Peyer's patch (tissue), 4 donors: ENCODE results near the gene CCDC167. TPM values are rescaled to one million over a fixed set of nuclear protein-coding genes. Genes with fewer than 3 reads are reported as not detected.

ENCODE experiments used
- DNase-seq, 3 donors: peaks; one replicate each; pipeline ENCODE4 v3.0.0-alpha.2; 2017 to 2019
- H3K27ac ChIP-seq, 4 donors: fragments of 200-600 bp; sonication (generic); one replicate each; pipeline ENCODE4 v1.5.1; 2016 to 2019
- H3K27me3 ChIP-seq, 2 donors: fragments of 200-600 bp; sonication (generic); one replicate each; pipeline ENCODE4 v1.5.1; 2019
- H3K36me3 ChIP-seq, 3 donors: fragments of 200-600 bp; sonication (generic); one replicate each; pipeline ENCODE4 v1.5.1; 2016 to 2019
- H3K4me1 ChIP-seq, 4 donors: fragments of 200-600 bp; sonication (generic); one replicate each; pipeline ENCODE4 v1.5.1; 2016 to 2019
- H3K4me3 ChIP-seq, 4 donors: fragments of 200-600 bp; sonication (generic); 1 replicate in 3 of 4; 2 replicates in 1 of 4; pipeline ENCODE4 v1.5.1; 2016 to 2019; ENCODE audit warnings: mild to moderate bottlenecking in 1 of 4
- H3K9me3 ChIP-seq, 4 donors: fragments of 200-600 bp; sonication (generic); one replicate each; pipeline ENCODE4 v1.5.1; 2016 to 2019; ENCODE audit warnings: mild to moderate bottlenecking in 1 of 4
- POLR2A ChIP-seq, 2 donors: fragments of 450-650 bp; IDR thresholded peaks; one replicate each; pipeline ENCODE4 v1.5.1; 2017; ENCODE audit warnings: antibody characterized with exemption in 2 of 2, mild to moderate bottlenecking in 2 of 2, moderate library complexity in 2 of 2
- total RNA-seq, 4 donors: library from RNA; depleted of rRNA; stranded (reverse); fragments of >200 nt; gene quantifications; one replicate each; pipeline ENCODE4 v1.1.0, GENCODE V29; 2016
- TF ChIP-seq, protein P1 (sequence below), 6 experiments: fragments of 450-650 bp in 4 of 6; fragments of 200-600 bp in 2 of 6; sonication (generic) in 1 of 6; IDR thresholded peaks; one replicate each; pipeline ENCODE4 v1.5.1; 2017 to 2019; ENCODE audit warnings: antibody characterized with exemption in 6 of 6, mild to moderate bottlenecking in 3 of 6, moderate library complexity in 1 of 6

Gene CCDC167
- total RNA-seq, 4 donors from 2014 or later: 8.0 to 28.1 (median 19.3) TPM

GRCh38 chr6:37516076-37516919 is 16.6 kb upstream of the CCDC167 start:
- peak overlapping the region; percentile 63 to 84 (median 71) for H3K27ac ChIP-seq
- TF ChIP-seq, protein P1, sequence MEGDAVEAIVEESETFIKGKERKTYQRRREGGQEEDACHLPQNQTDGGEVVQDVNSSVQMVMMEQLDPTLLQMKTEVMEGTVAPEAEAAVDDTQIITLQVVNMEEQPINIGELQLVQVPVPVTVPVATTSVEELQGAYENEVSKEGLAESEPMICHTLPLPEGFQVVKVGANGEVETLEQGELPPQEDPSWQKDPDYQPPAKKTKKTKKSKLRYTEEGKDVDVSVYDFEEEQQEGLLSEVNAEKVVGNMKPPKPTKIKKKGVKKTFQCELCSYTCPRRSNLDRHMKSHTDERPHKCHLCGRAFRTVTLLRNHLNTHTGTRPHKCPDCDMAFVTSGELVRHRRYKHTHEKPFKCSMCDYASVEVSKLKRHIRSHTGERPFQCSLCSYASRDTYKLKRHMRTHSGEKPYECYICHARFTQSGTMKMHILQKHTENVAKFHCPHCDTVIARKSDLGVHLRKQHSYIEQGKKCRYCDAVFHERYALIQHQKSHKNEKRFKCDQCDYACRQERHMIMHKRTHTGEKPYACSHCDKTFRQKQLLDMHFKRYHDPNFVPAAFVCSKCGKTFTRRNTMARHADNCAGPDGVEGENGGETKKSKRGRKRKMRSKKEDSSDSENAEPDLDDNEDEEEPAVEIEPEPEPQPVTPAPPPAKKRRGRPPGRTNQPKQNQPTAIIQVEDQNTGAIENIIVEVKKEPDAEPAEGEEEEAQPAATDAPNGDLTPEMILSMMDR (IDR thresholded peaks at IDR 0.05): peak in 1 of 6 experiments; percentile 9
- TF ChIP-seq POLR2A (IDR thresholded peaks at IDR 0.05): peak; percentile 14 to 62
- H3K27me3 ChIP-seq: no peaks in the 10 kb centered on the region
- peaks cover 4 to 20% (median 10%) of the 10 kb centered on the region in 4 donors for H3K4me1 ChIP-seq
- peak overlapping the region in 3 of 4 donors; percentile 19 to 31 (median 30) for H3K4me3 ChIP-seq
- H3K9me3 ChIP-seq: no peaks in the 10 kb centered on the region
- H3K36me3 ChIP-seq: no peaks in the 10 kb centered on the region
- peak; percentile 79 to 93 (median 84) for DNase-seq

DNA sequence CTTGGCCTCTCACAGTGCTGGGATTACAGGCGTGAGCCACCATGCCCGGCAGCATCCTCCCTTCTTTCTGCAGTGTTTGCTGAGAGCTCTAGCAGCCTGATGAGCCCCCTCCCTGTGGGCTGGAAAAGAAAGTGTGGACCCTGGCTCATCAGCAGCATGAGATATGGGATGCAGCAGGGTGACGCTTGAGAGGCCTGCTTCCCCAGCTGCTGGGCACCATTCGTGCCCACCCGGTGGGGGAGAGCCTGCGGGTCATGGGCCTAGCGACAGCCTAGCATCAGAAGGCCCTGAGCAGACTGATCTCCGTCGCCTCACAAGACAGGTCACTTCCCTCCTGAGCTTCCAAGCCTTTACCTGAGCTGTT is 16.0 kb upstream of the CCDC167 start:
- no peak for DNase-seq
- H3K4me3 ChIP-seq: peak overlapping the region in 1 of 4 donors; percentile 31
- no peaks in the 10 kb centered on the region for H3K9me3 ChIP-seq
- H3K4me1 ChIP-seq: peaks cover 4 to 20% (median 10%) of the 10 kb centered on the region in 4 donors
- TF ChIP-seq, protein P1 (IDR thresholded peaks at IDR 0.05): no peak
- TF ChIP-seq POLR2A (IDR thresholded peaks at IDR 0.05): no peak
- H3K27me3 ChIP-seq: no peaks in the 10 kb centered on the region
- no peaks in the 10 kb centered on the region for H3K36me3 ChIP-seq
- peak overlapping the region; percentile 63 to 84 (median 71) for H3K27ac ChIP-seq

DNA sequence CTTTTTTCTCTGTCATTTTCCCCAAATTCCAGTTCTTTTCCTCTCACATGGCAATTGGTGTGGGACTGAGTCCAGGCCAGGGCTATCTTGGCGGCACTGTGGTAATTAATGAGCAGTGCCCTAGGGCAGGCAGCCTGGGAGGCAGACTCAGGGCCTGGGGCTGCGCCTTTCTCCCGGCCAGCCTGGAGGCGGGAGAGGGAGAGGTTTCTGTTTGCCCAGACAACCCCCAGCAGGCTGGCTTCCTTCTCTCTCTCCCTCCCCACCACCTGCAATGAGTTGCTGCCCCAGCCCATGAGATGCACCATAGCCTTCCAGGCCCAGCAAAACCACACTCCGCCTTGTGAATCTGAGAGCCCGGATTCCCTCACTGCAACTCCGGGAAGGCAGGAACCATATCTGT is 15.1 kb upstream of the CCDC167 start:
- Histone ChIP-seq H3K27ac (peak overlapping the region in 3 of 4 donors; percentile 52 to 84 (median 63)), H3K9me3 (no peaks in the 10 kb centered on the region), H3K36me3 (no peaks in the 10 kb centered on the region), H3K4me1 (peaks cover 4 to 20% (median 10%) of the 10 kb centered on the region in 4 donors), H3K4me3 (no peak overlapping the region), H3K27me3 (no peaks in the 10 kb centered on the region)
- TF ChIP-seq, protein P1 (IDR thresholded peaks at IDR 0.05): no peak
- TF ChIP-seq POLR2A (IDR thresholded peaks at IDR 0.05): no peak
- DNase-seq: no peak

- H3K36me3 ChIP-seq: no peaks in the 10 kb centered on the region
- TF ChIP-seq, protein P1 (IDR thresholded peaks at IDR 0.05): no peak
- no peak for TF ChIP-seq POLR2A (IDR thresholded peaks at IDR 0.05)
- no peak overlapping the region for H3K4me3 ChIP-seq
- no peaks in the 10 kb centered on the region for H3K9me3 ChIP-seq
- no peak for DNase-seq
- H3K27me3 ChIP-seq: no peaks in the 10 kb centered on the region
- peak overlapping the region in 2 of 4 donors; percentile 40 to 84 for H3K27ac ChIP-seq
- H3K4me1 ChIP-seq: peaks cover 4 to 20% (median 10%) of the 10 kb centered on the region in 4 donors
Measured at GRCh38 chr6:37514321-37514771, 14.7 kb upstream of the CCDC167 start.

DNA sequence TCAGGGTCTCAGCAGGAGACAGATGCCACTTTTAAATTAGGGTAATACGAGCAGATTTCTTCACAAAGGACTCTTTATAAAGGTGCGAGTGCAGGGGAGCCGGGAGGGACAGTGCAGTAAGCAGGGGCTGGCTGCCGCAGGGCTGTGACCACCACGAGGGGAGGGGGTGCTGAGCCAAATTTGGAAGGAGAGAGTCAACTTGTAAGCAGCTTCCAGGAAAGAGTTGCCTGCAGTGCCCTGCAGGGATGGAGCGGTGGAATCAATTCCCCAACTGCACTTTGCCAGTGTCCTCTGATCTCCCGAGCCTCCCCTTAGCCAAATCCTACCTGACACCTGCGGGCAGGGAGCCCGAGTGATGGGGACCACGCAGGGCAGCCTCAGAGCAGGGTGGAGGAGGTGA is 13.9 kb upstream of the CCDC167 start:
- peaks cover 4 to 20% (median 10%) of the 10 kb centered on the region in 4 donors for H3K4me1 ChIP-seq
- no peaks in the 10 kb centered on the region for H3K27me3 ChIP-seq
- no peak overlapping the region for H3K27ac ChIP-seq
- TF ChIP-seq POLR2A (IDR thresholded peaks at IDR 0.05): no peak
- TF ChIP-seq, protein P1 (IDR thresholded peaks at IDR 0.05): no peak
- H3K9me3 ChIP-seq: no peaks in the 10 kb centered on the region
- H3K36me3 ChIP-seq: no peaks in the 10 kb centered on the region
- H3K4me3 ChIP-seq: no peak overlapping the region
- no peak for DNase-seq
